WERI-Rb-1 (cell line): ENCODE data around the gene HOXA9.

Experiments used
- DNase-seq: peaks from one replicate; pipeline ENCODE4 v3.0.0-alpha.2; 2020
- H3K27ac ChIP-seq: fragments of 250-450 bp; sonication (Bioruptor Pico); 2 replicates; pipeline ENCODE4 v1.5.1; 2020; ENCODE audit warnings: mild to moderate bottlenecking, moderate library complexity
- H3K27me3 ChIP-seq: fragments of 250-450 bp; sonication (Bioruptor Pico); 2 replicates; pipeline ENCODE4 v1.5.1; 2021; ENCODE audit warnings: mild to moderate bottlenecking, low read depth, moderate library complexity; ENCODE audit not compliant: insufficient read depth, severe bottlenecking
- H3K36me3 ChIP-seq: fragments of 250-450 bp; sonication (Bioruptor Pico); 2 replicates; pipeline ENCODE4 v1.5.1; 2020; ENCODE audit warnings: mild to moderate bottlenecking, moderate library complexity
- H3K4me3 ChIP-seq: 2 replicates; pipeline ENCODE4 v1.5.1; 2011; ENCODE audit warnings: low read depth, mild to moderate bottlenecking, control low read depth, low read length
- H3K9me3 ChIP-seq: fragments of 250-450 bp; sonication (Bioruptor Pico); 2 replicates; pipeline ENCODE4 v1.5.1; 2021; ENCODE audit warnings: mild to moderate bottlenecking, moderate library complexity; ENCODE audit not compliant: severe bottlenecking
- CTCF ChIP-seq: IDR thresholded peaks from 2 replicates; pipeline ENCODE4 v1.5.1; 2011; ENCODE audit warnings: low read depth, mild to moderate bottlenecking, control low read depth, inconsistent platforms, low read length

HOXA9 gene

DNA sequence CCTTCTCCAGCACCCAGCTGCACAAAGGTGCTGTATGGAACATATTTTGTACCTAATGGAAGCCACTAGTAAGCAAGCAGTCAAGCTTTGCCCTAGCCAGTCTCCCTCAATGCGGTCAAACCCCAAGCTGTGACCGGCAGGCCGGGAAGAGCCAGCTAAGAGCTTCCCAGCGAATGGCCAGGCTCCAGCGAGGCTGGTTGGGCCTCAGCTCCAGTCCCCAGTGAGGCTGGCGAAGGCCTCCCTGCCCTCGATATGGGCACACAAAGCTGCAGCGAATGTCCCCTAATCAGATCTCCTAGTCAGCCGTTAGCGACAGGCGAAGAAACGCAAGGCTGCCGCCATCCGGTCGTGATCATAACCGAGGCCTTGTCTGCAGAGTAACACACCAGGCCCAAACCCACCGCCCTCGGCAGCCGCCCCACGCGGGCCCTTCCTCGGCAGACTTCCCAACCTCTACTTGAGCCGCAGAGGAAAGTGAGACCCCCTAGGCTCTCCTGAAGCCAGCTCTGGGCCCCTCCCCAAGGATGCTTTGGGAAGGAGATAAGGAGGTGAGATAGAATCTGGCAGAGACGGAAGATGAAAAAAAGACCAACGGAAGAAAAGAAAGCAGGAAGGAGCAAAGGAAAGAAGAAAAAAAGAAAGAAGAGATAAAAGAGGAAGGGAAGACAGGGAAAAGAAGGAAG is 3.1 kb upstream of the HOXA9 start:
- Histone ChIP-seq H3K36me3 (no peaks in the 10 kb centered on the region), H3K27me3 (peaks cover 78% of the 10 kb centered on the region), H3K27ac (no peak overlapping the region), H3K9me3 (peaks cover 21% of the 10 kb centered on the region), H3K4me3 (no peak overlapping the region)
- no peak for DNase-seq
- no peak for TF ChIP-seq CTCF

- H3K9me3 ChIP-seq = peaks cover 21% of the 10 kb centered on the region
- DNase-seq = no peak
- H3K27me3 ChIP-seq = peaks cover 73% of the 10 kb centered on the region
- H3K36me3 ChIP-seq = no peaks in the 10 kb centered on the region
- no peak overlapping the region for H3K27ac ChIP-seq
- TF ChIP-seq CTCF = no peak
- H3K4me3 ChIP-seq = no peak overlapping the region
Observed at GRCh38 chr7:27167916-27168264, 2.6 kb upstream of the HOXA9 start.

GRCh38 chr7:27166531-27167505 is 1.5 kb upstream of the HOXA9 start:
- peak overlapping the region; percentile 26 for H3K4me3 ChIP-seq
- H3K36me3 ChIP-seq = no peaks in the 10 kb centered on the region
- no peak overlapping the region for H3K27ac ChIP-seq
- peaks cover 21% of the 10 kb centered on the region for H3K9me3 ChIP-seq
- no peak for DNase-seq
- no peak for TF ChIP-seq CTCF
- peaks cover 67% of the 10 kb centered on the region for H3K27me3 ChIP-seq

DNA sequence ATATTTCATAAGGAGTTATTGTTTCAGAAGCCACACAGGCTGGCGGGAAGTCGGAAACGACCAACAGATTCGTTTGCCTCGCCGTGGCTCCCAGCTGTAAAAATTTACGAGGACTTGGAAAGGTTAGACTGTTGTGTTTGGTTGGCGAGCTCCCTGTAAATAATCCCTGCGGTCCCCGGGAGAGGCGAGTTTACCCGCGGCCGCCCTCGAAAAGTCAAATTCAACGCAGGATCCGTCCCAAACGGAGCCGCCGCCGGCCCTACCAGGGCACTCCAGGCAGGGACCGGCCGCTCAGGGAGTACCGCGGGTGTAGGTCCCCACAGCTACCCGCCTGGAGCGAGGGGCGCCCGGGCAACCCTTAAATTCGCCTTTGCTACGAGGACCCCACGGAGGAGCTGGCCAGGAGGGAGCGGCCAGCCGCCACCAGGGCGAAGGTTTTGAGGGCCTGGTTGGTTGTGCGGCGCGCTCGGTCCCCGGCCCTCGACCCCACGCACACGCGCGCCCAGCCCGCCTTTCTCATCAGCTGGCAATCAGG is 726 bp upstream of the HOXA9 start:
- Histone ChIP-seq H3K27ac (no peak overlapping the region), H3K4me3 (peak overlapping the region; percentile 26), H3K27me3 (peaks cover 62% of the 10 kb centered on the region), H3K36me3 (no peaks in the 10 kb centered on the region), H3K9me3 (peaks cover 21% of the 10 kb centered on the region)
- TF ChIP-seq CTCF = no peak
- no peak for DNase-seq

DNA sequence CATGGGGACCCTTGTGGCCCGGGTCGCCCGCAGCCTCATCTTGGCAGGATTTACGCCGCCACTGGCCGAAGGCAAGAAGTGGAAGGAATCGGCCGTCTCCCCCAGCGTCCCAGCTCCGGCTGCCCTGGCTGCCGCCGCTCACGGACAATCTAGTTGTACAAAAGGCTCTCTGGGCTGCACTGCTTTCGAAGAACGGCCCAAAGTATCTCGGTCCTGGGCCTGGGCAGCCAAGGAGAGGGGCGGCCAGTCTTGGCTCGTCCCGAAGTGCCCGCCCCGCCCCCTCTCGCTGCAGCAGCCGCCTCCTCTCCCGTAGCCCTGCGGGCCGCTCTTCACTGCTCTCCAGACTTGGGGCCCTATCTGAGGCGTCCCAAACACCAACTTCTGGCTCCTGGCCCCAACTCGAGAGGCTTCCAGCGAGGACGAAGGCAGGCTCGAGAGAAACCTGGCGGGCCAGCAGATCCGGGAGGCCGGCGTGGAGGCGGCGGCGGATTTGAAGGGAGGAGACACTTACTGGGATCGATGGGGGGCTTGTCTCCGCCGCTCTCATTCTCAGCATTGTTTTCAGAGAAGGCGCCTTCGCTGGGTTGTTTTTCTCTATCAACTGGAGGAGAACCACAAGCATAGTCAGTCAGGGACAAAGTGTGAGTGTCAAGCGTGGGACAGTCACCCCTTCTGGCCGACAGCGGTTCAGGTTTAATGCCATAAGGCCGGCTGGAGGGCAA is 809 bp downstream of the HOXA9 start:
- no peak overlapping the region for H3K27ac ChIP-seq
- H3K27me3 ChIP-seq = peaks cover 55% of the 10 kb centered on the region
- DNase-seq = no peak
- H3K36me3 ChIP-seq = no peaks in the 10 kb centered on the region
- no peak for TF ChIP-seq CTCF
- peaks cover 21% of the 10 kb centered on the region for H3K9me3 ChIP-seq
- no peak overlapping the region for H3K4me3 ChIP-seq
